Duodenal mucosa (tissue), 2 donors: ENCODE measurements around the gene IRX4.

ENCODE experiments used
- H3K27ac ChIP-seq: one replicate; pipeline ENCODE4 v1.7.0; 2013; ENCODE audit warnings: low read depth, low read length
- H3K27me3 ChIP-seq, 2 donors: one replicate each; pipeline ENCODE4 v1.7.0; 2013; ENCODE audit warnings: low read length in 2 of 2, control low read depth in 1 of 2; ENCODE audit not compliant: insufficient read depth in 2 of 2, control insufficient read depth in 1 of 2
- H3K36me3 ChIP-seq, 2 donors: one replicate each; pipeline ENCODE4 v1.7.0; 2013; ENCODE audit warnings: low read length in 2 of 2, control low read depth in 1 of 2; ENCODE audit not compliant: insufficient read depth in 2 of 2, control insufficient read depth in 1 of 2
- H3K4me1 ChIP-seq, 2 donors: one replicate each; pipeline ENCODE4 v1.7.0; 2013; ENCODE audit warnings: low read length in 2 of 2, control low read depth in 1 of 2; ENCODE audit not compliant: insufficient read depth in 2 of 2, control insufficient read depth in 1 of 2
- H3K4me3 ChIP-seq, 2 donors: one replicate each; pipeline ENCODE4 v1.7.0; 2013; ENCODE audit warnings: low read length in 2 of 2, low read depth in 1 of 2
- H3K9ac ChIP-seq, 2 donors: one replicate each; pipeline ENCODE4 v1.7.0; 2013; ENCODE audit warnings: low read length in 2 of 2, low read depth in 1 of 2
- H3K9me3 ChIP-seq, 2 donors: one replicate each; pipeline ENCODE4 v1.7.0; 2013; ENCODE audit warnings: low read length in 2 of 2, control low read depth in 1 of 2; ENCODE audit not compliant: control insufficient read depth in 1 of 2

The IRX4 gene

DNA sequence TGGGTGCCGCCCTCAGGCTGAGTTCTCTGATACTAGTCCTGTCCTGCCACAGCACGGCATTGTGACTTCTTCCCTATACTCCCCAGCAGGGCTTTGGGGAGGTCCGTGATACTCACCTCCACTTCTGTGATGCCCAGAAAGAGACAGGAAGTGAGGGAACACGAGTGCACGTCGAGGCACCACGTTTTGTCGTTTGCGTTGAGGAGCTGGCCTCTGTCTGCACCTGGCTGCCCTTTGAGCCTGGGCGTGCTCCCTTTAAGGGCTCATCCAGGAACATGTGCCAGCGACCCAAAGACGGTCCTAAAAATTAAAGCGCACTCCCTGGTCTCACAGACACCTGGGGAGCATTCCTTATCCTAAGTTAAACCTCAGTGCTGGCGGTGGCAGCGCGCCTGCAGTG is 8.7 kb upstream of the IRX4 start:
- no peaks in the 10 kb centered on the region for H3K4me1 ChIP-seq
- H3K4me3 ChIP-seq = no peak overlapping the region
- no peaks in the 10 kb centered on the region for H3K36me3 ChIP-seq
- no peak overlapping the region for H3K27ac ChIP-seq
- H3K9me3 ChIP-seq = no peaks in the 10 kb centered on the region
- H3K27me3 ChIP-seq = peaks cover 33 to 44% of the 10 kb centered on the region in 2 donors
- no peak overlapping the region for H3K9ac ChIP-seq

DNA sequence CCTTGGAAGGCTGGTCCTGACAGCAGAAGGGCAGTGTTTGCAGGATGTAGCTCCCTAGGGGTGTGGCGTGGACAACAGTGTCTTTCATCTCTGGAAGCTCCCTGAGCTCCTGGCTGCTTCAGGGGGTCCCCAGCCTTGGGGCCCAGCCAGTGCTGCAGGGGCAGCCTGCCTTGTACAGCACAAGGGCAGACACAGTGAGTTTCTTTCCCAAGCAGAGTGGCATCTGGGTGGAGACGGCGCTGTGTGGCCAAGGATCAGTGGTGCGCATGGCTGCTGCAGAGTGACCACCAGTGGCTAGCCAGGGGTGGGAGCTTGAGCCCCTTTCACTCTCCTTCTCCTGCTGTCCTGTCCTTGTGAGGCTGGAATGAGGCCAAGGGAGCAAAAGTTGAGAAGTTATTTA is 7.6 kb upstream of the IRX4 start:
- no peaks in the 10 kb centered on the region for H3K9me3 ChIP-seq
- no peak overlapping the region for H3K4me3 ChIP-seq
- no peak overlapping the region for H3K27ac ChIP-seq
- no peaks in the 10 kb centered on the region for H3K4me1 ChIP-seq
- peaks cover 38 to 44% of the 10 kb centered on the region in 2 donors for H3K27me3 ChIP-seq
- no peaks in the 10 kb centered on the region for H3K36me3 ChIP-seq
- no peak overlapping the region for H3K9ac ChIP-seq

DNA sequence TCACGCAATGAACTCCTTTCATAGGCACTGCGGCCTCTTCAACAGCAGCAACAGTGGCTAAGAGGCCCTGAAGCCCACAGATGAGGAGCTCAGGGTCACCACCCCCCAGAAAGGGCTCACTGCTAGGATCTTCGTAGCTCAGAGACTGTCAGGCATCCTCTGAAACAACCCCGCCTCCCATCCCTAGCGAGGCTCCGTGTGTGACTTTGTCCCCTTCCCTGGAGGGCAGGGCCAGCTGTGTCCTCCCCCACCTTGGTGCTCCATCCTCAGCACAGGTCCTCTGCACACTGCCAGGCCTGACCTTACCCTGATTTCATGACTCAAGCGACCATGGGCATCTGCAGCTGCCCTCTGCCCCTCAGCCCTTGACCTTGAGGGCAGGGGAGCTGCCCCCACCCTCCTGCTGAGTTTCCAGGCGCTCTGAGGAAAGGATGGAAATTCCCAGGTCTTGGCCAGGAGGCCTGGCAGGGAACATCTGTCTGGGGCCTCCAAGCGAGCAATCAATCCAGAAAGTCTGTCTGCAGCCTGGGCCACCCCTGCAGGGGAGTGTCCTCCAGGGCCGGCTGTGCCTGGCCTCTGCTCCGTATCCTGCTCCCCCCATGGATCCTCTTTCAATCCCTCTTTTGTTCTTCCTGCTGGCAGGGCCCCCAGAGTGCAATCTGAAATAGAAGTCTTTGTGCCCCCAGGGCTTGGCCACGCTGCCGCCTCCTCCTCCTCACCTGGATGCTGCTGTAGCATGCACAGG is 6.8 kb upstream of the IRX4 start:
- Histone ChIP-seq H3K4me1 (no peaks in the 10 kb centered on the region), H3K27ac (no peak overlapping the region), H3K4me3 (no peak overlapping the region), H3K27me3 (peaks cover 43 to 53% of the 10 kb centered on the region in 2 donors), H3K9me3 (no peaks in the 10 kb centered on the region), H3K36me3 (no peaks in the 10 kb centered on the region), H3K9ac (no peak overlapping the region)

DNA sequence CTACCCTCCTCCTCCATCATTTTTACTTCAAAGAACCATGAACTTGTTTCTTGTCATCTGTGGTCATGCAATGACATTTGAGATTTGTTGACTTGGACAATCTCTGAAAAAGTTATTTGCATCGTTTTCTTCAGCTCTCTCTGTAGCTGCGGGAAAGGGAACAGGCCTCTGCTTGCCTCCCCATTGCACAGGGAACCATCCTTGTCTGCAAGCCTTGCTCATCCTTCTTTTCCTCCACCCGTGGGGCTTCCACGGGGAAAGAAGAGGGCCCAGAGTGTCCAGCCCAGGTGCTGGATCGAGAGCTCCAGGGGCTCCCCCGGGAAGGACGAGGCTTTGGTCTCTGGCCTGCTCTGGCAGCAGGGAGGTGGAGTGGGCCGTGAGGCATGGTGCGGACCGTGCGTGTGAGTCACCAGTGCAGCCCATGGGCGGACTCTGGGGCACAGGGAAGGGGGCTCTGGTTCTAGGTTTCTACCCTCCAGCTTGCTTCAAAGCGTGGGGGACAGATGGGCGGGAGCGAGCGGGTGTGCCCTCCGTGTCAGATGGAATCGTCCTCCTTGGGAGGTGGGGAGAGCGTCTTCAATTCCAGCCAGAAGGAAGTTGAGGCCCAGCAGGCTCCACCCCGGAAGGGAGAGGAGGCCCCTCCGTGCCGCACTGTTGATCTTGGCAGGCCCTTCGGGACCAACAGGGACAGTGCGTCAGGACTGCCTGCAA is 6.0 kb upstream of the IRX4 start:
- peaks cover 48 to 60% of the 10 kb centered on the region in 2 donors for H3K27me3 ChIP-seq
- H3K4me1 ChIP-seq = no peaks in the 10 kb centered on the region
- H3K9ac ChIP-seq = no peak overlapping the region
- no peak overlapping the region for H3K27ac ChIP-seq
- no peaks in the 10 kb centered on the region for H3K9me3 ChIP-seq
- no peaks in the 10 kb centered on the region for H3K36me3 ChIP-seq
- H3K4me3 ChIP-seq = no peak overlapping the region

DNA sequence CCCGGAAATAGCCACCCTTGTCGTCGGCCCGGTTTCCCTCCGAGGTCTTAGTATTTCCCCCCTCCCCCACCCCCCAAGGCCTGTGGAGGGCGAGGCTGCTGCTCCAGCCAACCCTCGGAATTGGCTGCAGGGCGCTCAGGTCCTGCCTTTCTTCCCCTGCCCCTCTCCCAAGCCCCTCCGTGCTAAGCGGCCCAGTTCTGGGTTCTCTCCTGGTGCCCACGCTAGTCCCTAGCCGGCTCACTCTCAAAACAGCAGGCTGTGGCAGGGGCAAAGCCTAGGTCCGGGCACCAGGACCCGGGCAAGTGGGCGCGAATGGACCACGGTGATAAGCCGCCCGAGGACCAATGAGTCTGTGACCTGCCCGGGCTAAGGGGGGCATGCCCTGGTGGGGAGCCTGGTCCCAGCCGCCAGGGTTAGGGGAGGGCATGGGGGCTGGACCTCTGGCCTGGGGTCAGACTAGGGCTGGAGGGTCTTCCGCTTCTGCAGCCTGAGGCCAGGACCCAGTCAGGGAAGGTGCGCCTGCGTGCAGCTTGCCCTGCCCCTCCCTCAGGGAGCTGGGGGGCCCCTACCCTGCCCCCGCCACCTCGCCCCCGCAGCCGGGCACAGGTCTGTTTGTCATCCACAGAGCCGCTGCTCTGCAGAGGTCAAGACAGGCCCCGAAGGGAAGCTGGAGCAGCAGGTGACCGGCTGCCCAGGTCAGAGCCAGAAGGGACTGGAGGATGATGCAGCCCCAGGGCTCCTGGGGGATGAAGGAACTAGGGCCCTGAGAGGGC is 5.0 kb upstream of the IRX4 start:
- H3K4me1 ChIP-seq = peaks cover 0 to 2% of the 10 kb centered on the region in 2 donors
- H3K36me3 ChIP-seq = no peaks in the 10 kb centered on the region
- no peak overlapping the region for H3K9ac ChIP-seq
- H3K27ac ChIP-seq = no peak overlapping the region
- peaks cover 45 to 61% of the 10 kb centered on the region in 2 donors for H3K27me3 ChIP-seq
- no peak overlapping the region for H3K4me3 ChIP-seq
- no peaks in the 10 kb centered on the region for H3K9me3 ChIP-seq

DNA sequence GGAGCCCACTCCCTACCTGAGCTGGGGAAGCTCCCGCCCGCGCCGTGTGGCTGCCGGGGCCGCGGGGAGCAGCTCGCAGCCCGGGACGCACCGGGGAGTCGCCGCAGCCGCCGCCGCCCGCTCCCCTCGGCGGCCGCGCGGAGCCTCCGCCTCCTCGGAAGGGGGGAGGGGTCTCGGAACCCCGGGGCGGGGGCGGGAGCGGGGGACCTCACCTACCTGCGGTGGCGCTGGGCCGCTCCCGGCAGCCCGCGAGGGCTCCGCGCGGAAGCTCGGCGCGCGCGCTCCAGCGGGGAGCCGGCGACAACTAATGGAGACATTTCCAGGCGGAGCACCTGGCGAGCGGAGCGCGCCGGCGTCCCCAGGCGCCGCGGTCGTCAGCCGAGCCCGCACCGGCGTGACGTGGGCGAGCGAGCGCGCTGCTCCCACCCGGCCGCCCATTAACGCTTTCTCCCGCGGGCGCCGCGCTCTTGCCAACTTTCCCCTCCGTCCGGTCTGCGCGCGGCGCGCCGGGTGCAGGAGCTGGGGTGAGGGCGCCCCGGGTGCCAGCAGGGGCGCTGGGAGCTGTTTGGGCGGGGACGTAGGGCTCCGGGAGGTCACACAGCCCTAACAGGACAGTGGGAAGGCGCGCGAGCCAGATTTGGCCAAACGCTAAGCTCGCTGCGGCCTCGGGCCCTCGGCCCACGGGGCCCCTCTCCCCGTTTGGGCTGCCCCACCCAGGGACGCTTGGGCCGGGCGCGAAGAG is 4.3 kb upstream of the IRX4 start:
- H3K4me3 ChIP-seq = no peak overlapping the region
- peaks cover 0 to 5% of the 10 kb centered on the region in 2 donors for H3K4me1 ChIP-seq
- peaks cover 48 to 64% of the 10 kb centered on the region in 2 donors for H3K27me3 ChIP-seq
- H3K9ac ChIP-seq = no peak overlapping the region
- H3K36me3 ChIP-seq = no peaks in the 10 kb centered on the region
- no peak overlapping the region for H3K27ac ChIP-seq
- no peaks in the 10 kb centered on the region for H3K9me3 ChIP-seq

DNA sequence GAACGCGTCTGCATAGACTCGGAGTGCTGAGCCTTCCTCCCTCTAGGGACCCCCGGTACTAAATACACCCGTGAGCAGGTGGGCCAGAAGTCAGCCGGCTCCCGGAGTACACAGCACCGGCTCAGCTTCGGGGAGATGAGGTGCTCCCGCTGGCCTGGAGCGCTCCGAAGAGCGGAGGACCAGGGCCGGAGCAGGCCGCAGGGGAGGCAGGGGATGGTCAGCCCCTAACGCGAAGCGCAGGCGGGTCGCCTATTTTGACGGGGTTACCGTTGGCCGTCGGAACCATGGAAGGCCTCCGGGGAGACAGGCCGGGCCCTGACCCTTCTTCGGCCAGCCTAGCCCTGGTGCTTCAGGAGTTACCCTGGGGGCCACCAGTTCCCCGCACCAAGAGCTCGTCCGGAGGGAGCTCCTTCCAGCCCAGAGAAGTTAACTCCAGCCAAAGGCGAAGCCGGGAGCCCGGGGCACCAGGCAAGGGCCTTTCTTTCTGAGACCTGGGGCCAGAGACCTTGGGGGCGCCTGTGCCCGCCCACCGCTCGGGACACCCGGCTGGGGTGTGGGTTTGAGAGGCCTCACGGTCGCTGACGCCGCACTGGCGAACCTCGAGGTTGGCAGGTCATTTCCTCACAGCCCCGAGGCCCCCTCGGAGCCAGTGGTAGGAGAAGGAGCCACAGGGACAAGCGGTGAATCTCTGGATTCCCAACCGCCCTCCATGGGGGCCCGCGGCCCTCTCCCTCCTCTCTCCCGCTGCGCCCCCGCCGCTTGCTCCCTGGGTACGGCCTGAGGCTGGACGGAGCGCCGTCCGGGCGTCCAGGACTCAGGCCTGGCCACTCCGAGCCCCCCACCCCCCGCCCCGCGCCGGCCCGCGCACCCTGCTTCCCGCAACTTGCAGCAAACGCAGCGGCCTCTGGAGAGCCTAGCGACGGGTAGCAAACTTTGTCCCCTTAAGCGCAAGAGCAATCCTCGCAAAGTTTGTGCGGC is 3.4 kb upstream of the IRX4 start:
- H3K27ac ChIP-seq = no peak overlapping the region
- H3K36me3 ChIP-seq = no peaks in the 10 kb centered on the region
- peaks cover 0 to 5% of the 10 kb centered on the region in 2 donors for H3K4me1 ChIP-seq
- H3K27me3 ChIP-seq = peaks cover 53 to 72% of the 10 kb centered on the region in 2 donors
- no peak overlapping the region for H3K4me3 ChIP-seq
- H3K9me3 ChIP-seq = no peaks in the 10 kb centered on the region
- H3K9ac ChIP-seq = no peak overlapping the region

DNA sequence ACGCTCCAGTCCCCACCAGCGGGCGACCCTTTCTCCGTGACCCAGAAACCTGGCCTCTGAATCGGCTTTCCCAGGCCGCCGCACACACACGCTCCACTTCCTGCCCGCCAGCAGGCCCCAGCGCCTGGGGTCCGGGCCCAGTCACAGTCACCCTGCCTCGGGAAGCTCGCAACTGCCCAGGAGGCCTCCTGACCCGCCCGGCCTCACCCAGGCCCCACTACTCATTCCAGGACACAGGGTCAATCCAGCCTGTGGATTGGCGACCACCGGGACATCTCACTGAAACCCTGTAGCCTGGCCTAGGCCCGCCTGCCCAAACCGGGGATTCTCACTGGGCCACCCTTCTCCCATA is 2.7 kb upstream of the IRX4 start:
- H3K4me3 ChIP-seq = no peak overlapping the region
- peaks cover 0 to 5% of the 10 kb centered on the region in 2 donors for H3K4me1 ChIP-seq
- H3K27ac ChIP-seq = no peak overlapping the region

More for the DNA sequence above, 2.7 kb upstream of the IRX4 start:
- Histone ChIP-seq H3K9ac (no peak overlapping the region), H3K27me3 (peaks cover 56 to 71% of the 10 kb centered on the region in 2 donors), H3K9me3 (no peaks in the 10 kb centered on the region), H3K36me3 (no peaks in the 10 kb centered on the region)
